Neural cell (in vitro differentiated cells): Measurements from ENCODE around the gene VDAC1.
A peak's percentile ranks its signal among the peaks of the same experiment; 100 is the strongest.

ENCODE experiments used
- EZH2 ChIP-seq: fragments of 200-600, 300-800 bp; shearing (Covaris generic), sonication (generic); IDR thresholded peaks from 2 replicates; pipeline ENCODE4 v1.6.1; 2014; ENCODE audit warnings: antibody characterized with exemption, low read length, borderline replicate concordance, mild to moderate bottlenecking; ENCODE audit not compliant: insufficient read depth, poor library complexity, severe bottlenecking
- TF ChIP-seq, protein P1 (sequence below): fragments of 450-650 bp; IDR thresholded peaks from 2 replicates; pipeline ENCODE4 v1.5.1; 2014; ENCODE audit warnings: antibody characterized with exemption, mild to moderate bottlenecking, moderate library complexity; ENCODE audit not compliant: poor library complexity, severe bottlenecking

DNA sequence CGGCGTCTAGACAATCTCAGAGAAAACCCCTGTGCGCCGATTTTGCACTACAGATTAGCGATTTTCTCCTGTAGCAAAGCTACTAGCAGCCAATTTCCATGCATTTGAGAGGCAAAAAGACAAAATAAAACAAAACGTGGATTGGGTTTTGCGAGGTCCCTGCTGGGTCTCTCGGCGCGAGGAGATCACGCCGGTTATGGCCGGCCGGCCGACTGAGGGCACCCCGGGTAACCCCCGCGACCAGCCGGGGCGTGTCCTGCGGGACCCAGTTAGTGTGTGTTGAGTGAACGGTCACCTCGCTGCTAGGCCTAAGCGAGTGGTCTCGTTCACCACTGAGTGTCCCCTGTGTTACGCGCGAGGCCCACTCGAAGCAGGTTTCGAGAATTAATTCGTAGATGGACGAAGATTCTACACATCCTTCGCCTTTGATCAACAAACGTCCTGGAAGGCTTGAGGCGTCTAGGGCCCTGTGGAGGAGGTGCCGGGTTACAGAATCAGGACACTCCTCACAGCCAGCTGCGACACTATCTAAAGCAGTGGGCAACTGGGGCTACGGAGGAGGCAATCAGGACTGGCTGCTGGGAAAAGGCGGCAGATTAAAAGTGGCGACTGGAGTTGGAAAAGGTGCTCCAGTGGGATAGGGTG, 764 bp upstream of the VDAC1 start:
- no peak for TF ChIP-seq EZH2
- TF ChIP-seq, protein P1, sequence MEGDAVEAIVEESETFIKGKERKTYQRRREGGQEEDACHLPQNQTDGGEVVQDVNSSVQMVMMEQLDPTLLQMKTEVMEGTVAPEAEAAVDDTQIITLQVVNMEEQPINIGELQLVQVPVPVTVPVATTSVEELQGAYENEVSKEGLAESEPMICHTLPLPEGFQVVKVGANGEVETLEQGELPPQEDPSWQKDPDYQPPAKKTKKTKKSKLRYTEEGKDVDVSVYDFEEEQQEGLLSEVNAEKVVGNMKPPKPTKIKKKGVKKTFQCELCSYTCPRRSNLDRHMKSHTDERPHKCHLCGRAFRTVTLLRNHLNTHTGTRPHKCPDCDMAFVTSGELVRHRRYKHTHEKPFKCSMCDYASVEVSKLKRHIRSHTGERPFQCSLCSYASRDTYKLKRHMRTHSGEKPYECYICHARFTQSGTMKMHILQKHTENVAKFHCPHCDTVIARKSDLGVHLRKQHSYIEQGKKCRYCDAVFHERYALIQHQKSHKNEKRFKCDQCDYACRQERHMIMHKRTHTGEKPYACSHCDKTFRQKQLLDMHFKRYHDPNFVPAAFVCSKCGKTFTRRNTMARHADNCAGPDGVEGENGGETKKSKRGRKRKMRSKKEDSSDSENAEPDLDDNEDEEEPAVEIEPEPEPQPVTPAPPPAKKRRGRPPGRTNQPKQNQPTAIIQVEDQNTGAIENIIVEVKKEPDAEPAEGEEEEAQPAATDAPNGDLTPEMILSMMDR = peak; percentile 7
